HL-60/S4 treated with retinoic acid at 250 ng/mL for 4 days and 3 days (cell line): Measurements from ENCODE around the gene BRAP.
"Not testable (repeated sequence)": the region's sequence is repeated elsewhere in the genome, so short reads cannot be mapped to it uniquely, and the experiment has no call there.

ENCODE experiments used
- in situ Hi-C: fragments of 300-500 bp; cut with MboI; formaldehyde crosslinking; loops from 2 replicates; pipeline ENCODE4 v1.7.0; 2022; ENCODE audit warnings: low sequenced_read_pairs

The BRAP gene

GRCh38 chr12:111617841-111618240 is 67.9 kb downstream of the BRAP start:
- in situ Hi-C loops = not testable (repeated sequence)

GRCh38 chr12:111616177-111616623 is 69.6 kb downstream of the BRAP start:
- in situ Hi-C loops = no loop called here

- in situ Hi-C loops = no loop called here
Measured at GRCh38 chr12:111607239-111607638, 78.5 kb downstream of the BRAP start.

- in situ Hi-C loops = no loop called here
Measured at GRCh38 chr12:111606767-111607230, 79.0 kb downstream of the BRAP start.

GRCh38 chr12:111605911-111606766 is 79.6 kb downstream of the BRAP start:
- in situ Hi-C loops = no loop called here

GRCh38 chr12:111602857-111603256 is 82.9 kb downstream of the BRAP start:
- in situ Hi-C loops = not testable (repeated sequence)

- in situ Hi-C loops = no loop called here
Measured at GRCh38 chr12:111602348-111602747, 83.4 kb downstream of the BRAP start.

GRCh38 chr12:111600986-111601385 is 84.8 kb downstream of the BRAP start:
- in situ Hi-C loops = not testable (repeated sequence)

GRCh38 chr12:111600205-111600642 is 85.5 kb downstream of the BRAP start:
- in situ Hi-C loops = no loop called here

- in situ Hi-C loops = no loop called here
Measured at GRCh38 chr12:111599453-111600204, 86.1 kb downstream of the BRAP start.

- in situ Hi-C loops = no loop called here
Measured at GRCh38 chr12:111598637-111599452, 86.9 kb downstream of the BRAP start, which contains the start of gene ATXN2. Gene ATXN2, minus strand, starts transcription at chr12:111599315. Its CDS starts 281 bp downstream, at chr12:111599034.

- in situ Hi-C loops = no loop called here
Measured at GRCh38 chr12:111597831-111598636, 87.7 kb downstream of the BRAP start.

GRCh38 chr12:111596985-111597830 is 88.5 kb downstream of the BRAP start:
- in situ Hi-C loops = no loop called here

GRCh38 chr12:111595341-111595835 is 90.4 kb downstream of the BRAP start:
- in situ Hi-C loops = not testable (repeated sequence)
